Progenitor cell of endocrine pancreas (in vitro differentiated cells): Measurements from ENCODE around the gene DHX34. TPM values are rescaled to one million over a fixed set of nuclear protein-coding genes. Genes with fewer than 3 reads are reported as not detected.

Experiments
- DNase-seq: peaks from one replicate; pipeline ENCODE4 v3.0.0; 2021; ENCODE audit warnings: low spot score; ENCODE audit not compliant: unreplicated experiment
- H3K27ac Mint-ChIP-seq: 2 replicates; pipeline ENCODE4 v1.8.0; 2021; ENCODE audit warnings: mild to moderate bottlenecking, moderate library complexity, mixed read lengths
- H3K27me3 Mint-ChIP-seq: 2 replicates; pipeline ENCODE4 v1.8.0; 2021; ENCODE audit warnings: mixed read lengths
- H3K36me3 Mint-ChIP-seq: 2 replicates; pipeline ENCODE4 v1.8.0; 2022; ENCODE audit warnings: mixed read lengths; ENCODE audit not compliant: insufficient read depth
- H3K4me1 Mint-ChIP-seq: 2 replicates; pipeline ENCODE4 v1.8.0; 2021; ENCODE audit warnings: low read depth, mixed read lengths
- H3K4me3 Mint-ChIP-seq: 2 replicates; pipeline ENCODE4 v1.8.0; 2021; ENCODE audit warnings: low read depth, mild to moderate bottlenecking, moderate library complexity, mixed read lengths
- H3K9me3 Mint-ChIP-seq: 2 replicates; pipeline ENCODE4 v1.8.0; 2021; ENCODE audit warnings: low read depth, mixed read lengths
- total RNA-seq: library from RNA; stranded (reverse); gene quantifications from 2 replicates; pipeline ENCODE4 v1.2.1, GENCODE V29; 2021
- TF ChIP-seq, protein P1 (sequence below): fragments of 200-600 bp; sonication (generic); IDR thresholded peaks from one replicate; pipeline ENCODE4 v1.5.0; 2021; ENCODE audit warnings: antibody characterized with exemption, mild to moderate bottlenecking; ENCODE audit not compliant: unreplicated experiment

DHX34 gene
- total RNA-seq, 1 donor from 2014 or later, result 42.1 TPM

GRCh38 chr19:47312366-47313006 is 36.6 kb upstream of the DHX34 start:
- DNase-seq, result no peak
- H3K27ac Mint-ChIP-seq, result no peak overlapping the region
- H3K27me3 Mint-ChIP-seq, result peaks cover 21% of the 10 kb centered on the region
- H3K4me3 Mint-ChIP-seq, result no peak overlapping the region
- no peaks in the 10 kb centered on the region for H3K9me3 Mint-ChIP-seq
- H3K4me1 Mint-ChIP-seq, result no peaks in the 10 kb centered on the region
- no peaks in the 10 kb centered on the region for H3K36me3 Mint-ChIP-seq
- TF ChIP-seq, protein P1, sequence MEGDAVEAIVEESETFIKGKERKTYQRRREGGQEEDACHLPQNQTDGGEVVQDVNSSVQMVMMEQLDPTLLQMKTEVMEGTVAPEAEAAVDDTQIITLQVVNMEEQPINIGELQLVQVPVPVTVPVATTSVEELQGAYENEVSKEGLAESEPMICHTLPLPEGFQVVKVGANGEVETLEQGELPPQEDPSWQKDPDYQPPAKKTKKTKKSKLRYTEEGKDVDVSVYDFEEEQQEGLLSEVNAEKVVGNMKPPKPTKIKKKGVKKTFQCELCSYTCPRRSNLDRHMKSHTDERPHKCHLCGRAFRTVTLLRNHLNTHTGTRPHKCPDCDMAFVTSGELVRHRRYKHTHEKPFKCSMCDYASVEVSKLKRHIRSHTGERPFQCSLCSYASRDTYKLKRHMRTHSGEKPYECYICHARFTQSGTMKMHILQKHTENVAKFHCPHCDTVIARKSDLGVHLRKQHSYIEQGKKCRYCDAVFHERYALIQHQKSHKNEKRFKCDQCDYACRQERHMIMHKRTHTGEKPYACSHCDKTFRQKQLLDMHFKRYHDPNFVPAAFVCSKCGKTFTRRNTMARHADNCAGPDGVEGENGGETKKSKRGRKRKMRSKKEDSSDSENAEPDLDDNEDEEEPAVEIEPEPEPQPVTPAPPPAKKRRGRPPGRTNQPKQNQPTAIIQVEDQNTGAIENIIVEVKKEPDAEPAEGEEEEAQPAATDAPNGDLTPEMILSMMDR, result no peak

DNA sequence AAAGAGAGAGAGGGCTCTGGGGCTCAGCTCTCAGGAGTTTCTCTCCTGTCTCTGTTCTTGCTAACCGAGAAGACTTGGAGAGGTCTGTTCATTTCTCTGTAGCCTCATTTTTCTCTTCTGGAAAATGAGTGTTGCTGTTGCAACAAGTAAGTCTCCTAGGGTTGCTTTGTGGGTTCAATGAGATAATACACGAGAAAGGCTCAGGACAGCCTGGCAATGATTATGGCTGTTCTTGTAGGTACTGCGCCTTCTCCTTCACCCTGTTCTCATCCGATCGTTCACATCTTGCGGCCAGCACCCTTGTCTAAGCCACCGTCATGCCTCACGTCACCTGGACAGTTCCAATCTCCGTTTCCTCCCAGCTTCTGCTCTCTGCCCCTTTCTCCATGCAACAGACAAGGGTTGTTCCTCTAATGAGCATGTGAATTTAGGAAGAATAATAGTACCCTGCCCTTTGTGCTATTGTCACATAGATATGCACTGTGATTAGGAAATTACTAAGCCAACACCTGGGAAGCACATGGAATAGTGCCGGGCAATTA is 35.3 kb upstream of the DHX34 start:
- Mint-ChIP-seq H3K4me3 (no peak overlapping the region), H3K4me1 (no peaks in the 10 kb centered on the region), H3K27me3 (peaks cover 21% of the 10 kb centered on the region), H3K9me3 (no peaks in the 10 kb centered on the region), H3K27ac (no peak overlapping the region), H3K36me3 (no peaks in the 10 kb centered on the region)
- TF ChIP-seq, protein P1, result no peak
- DNase-seq, result no peak

DNA sequence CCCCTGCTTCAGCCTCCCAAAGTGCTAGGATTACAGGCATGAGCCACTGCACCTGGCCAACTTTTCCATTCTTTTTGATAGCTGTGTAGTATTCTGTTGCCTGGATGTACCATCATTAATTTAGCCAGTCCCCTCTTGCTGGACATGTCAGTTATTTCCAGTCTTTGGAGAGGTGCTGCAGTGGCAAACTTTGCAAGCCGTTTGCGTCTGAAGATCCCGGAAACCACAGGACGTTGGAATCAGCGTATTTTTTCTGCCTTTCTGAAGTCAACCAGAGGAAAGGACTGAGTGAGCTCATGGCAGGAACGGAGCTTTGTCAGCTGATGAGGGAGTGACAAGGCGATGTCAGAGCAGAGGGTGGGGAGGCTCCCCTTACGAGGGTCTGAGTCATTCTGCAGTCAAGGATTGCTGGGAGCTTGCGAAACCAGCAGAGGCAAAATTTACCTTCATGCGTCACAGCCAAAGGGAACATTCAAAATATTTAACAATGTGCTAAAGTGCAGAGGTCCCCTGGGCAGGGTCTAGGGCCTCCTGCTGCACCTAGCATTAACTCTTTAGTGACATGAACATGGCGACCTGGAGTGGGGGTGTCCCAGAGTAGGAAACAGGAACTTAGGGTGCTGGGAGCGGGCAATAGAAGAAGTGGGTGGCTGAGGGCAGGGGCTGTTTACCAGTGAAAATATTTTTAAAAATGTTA is 33.8 kb upstream of the DHX34 start:
- Mint-ChIP-seq H3K27me3 (peaks cover 19% of the 10 kb centered on the region), H3K9me3 (no peaks in the 10 kb centered on the region), H3K27ac (no peak overlapping the region), H3K4me1 (no peaks in the 10 kb centered on the region), H3K36me3 (no peaks in the 10 kb centered on the region), H3K4me3 (no peak overlapping the region)
- no peak for DNase-seq
- TF ChIP-seq, protein P1, result no peak

- DNase-seq, result no peak
- H3K27ac Mint-ChIP-seq, result no peak overlapping the region
- H3K4me1 Mint-ChIP-seq, result no peaks in the 10 kb centered on the region
- TF ChIP-seq, protein P1, result no peak
- peaks cover 18% of the 10 kb centered on the region for H3K27me3 Mint-ChIP-seq
- no peaks in the 10 kb centered on the region for H3K9me3 Mint-ChIP-seq
- H3K36me3 Mint-ChIP-seq, result no peaks in the 10 kb centered on the region
- no peak overlapping the region for H3K4me3 Mint-ChIP-seq
These were observed 32.6 kb upstream of the DHX34 start for GRCh38 chr19:47316513-47316912.

DNA sequence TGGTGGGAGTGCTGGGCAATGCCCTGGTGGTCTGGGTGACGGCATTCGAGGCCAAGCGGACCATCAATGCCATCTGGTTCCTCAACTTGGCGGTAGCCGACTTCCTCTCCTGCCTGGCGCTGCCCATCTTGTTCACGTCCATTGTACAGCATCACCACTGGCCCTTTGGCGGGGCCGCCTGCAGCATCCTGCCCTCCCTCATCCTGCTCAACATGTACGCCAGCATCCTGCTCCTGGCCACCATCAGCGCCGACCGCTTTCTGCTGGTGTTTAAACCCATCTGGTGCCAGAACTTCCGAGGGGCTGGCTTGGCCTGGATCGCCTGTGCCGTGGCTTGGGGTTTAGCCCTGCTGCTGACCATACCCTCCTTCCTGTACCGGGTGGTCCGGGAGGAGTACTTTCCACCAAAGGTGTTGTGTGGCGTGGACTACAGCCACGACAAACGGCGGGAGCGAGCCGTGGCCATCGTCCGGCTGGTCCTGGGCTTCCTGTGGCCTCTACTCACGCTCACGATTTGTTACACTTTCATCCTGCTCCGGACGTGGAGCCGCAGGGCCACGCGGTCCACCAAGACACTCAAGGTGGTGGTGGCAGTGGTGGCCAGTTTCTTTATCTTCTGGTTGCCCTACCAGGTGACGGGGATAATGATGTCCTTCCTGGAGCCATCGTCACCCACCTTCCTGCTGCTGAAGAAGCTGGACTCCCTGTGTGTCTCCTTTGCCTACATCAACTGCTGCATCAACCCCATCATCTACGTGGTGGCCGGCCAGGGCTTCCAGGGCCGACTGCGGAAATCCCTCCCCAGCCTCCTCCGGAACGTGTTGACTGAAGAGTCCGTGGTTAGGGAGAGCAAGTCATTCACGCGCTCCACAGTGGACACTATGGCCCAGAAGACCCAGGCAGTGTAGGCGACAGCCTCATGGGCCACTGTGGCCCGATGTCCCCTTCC is 28.9 kb upstream of the DHX34 start:
- no peaks in the 10 kb centered on the region for H3K9me3 Mint-ChIP-seq
- no peaks in the 10 kb centered on the region for H3K4me1 Mint-ChIP-seq
- H3K36me3 Mint-ChIP-seq, result no peaks in the 10 kb centered on the region
- DNase-seq, result no peak
- TF ChIP-seq, protein P1, result no peak
- H3K27ac Mint-ChIP-seq, result no peak overlapping the region
- H3K4me3 Mint-ChIP-seq, result no peak overlapping the region
- peaks cover 21% of the 10 kb centered on the region for H3K27me3 Mint-ChIP-seq
